Measurements from ENCODE around the gene DHX36.

DHX36 gene

DNA sequence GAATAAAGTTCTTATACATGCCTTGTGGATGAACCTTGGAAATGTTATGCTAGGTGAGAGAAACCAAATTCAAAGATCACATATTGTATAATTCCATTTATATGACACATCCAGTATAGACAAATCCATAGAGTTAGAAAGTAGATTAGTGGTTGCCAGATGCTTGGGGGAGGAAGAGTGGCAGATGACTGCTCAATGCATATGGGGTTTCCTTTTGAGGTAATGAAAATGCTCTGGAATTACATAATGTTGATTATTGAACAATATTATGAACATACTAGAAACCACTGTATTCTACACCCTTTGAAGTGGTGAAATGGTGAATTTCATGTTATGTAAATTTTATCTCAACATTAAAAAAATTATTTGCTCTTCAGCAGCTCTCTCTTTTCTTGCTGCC, 100.8 kb downstream of the DHX36 start:
- DNase-seq (ENCODE audit: low read depth): no peak
